Fibroblast of peridontal ligament (primary cell): ENCODE measurements around the gene PAGR1.
"Not testable (repeated sequence)": the region's sequence is repeated elsewhere in the genome, so short reads cannot be mapped to it uniquely, and the experiment has no call there.

Source experiments
- DNase-seq: peaks from one replicate; pipeline ENCODE4 v3.0.0-alpha.2; 2010; ENCODE audit errors: extremely low read depth

Gene PAGR1

GRCh38 chr16:29864205-29864604 lies 48.3 kb downstream of the PAGR1 start:
- no peak for DNase-seq

GRCh38 chr16:29868396-29869009 lies 52.6 kb downstream of the PAGR1 start:
- DNase-seq = no peak

- not testable (repeated sequence) for DNase-seq
These were observed 53.1 kb downstream of the PAGR1 start for GRCh38 chr16:29869067-29869466.
